Spinal cord (tissue), 10 donors: ENCODE measurements around the gene MYRF. TPM values are rescaled to one million over a fixed set of nuclear protein-coding genes. Genes with fewer than 3 reads are reported as not detected.

Experiments used
- DNase-seq, 6 donors: peaks; one replicate each; pipeline versions ENCODE4 v3.0.0 to v3.0.0-alpha.2; 2013 to 2015; ENCODE audit warnings: low spot score in 6 of 6, low read depth in 4 of 6
- H3K27ac ChIP-seq: one replicate; pipeline ENCODE4 v1.5.1; 2013; ENCODE audit warnings: low read depth, low read length, control low read depth
- H3K27me3 ChIP-seq: one replicate; pipeline ENCODE4 v1.6.1; 2013; ENCODE audit warnings: low read length; ENCODE audit not compliant: control insufficient read depth, insufficient read depth
- H3K36me3 ChIP-seq: one replicate; pipeline ENCODE4 v1.6.1; 2013; ENCODE audit warnings: low read length; ENCODE audit not compliant: control insufficient read depth, insufficient read depth
- H3K4me1 ChIP-seq: one replicate; pipeline ENCODE4 v1.6.1; 2013; ENCODE audit warnings: low read length; ENCODE audit not compliant: control insufficient read depth, insufficient read depth
- H3K4me3 ChIP-seq: one replicate; pipeline ENCODE4 v1.5.1; 2013; ENCODE audit warnings: low read depth, low read length, control low read depth
- H3K9me3 ChIP-seq: one replicate; pipeline ENCODE4 v1.6.1; 2013; ENCODE audit warnings: low read length; ENCODE audit not compliant: control insufficient read depth, insufficient read depth
- WGBS: methylation state at CpG from one replicate; pipeline ENCODE4 v1.1.5; 2013; ENCODE audit warnings: missing lambda C conversion rate; ENCODE audit not compliant: insufficient coverage; 5-methylcytosine and 5-hydroxymethylcytosine counted together
- polyA plus RNA-seq, 2 donors: library from polyadenylated mRNA; unstranded; fragments of 120-200 nt; gene quantifications; one replicate each; pipeline ENCODE4 v1.2.1, GENCODE V29; 2013; ENCODE audit not compliant: insufficient read length in 2 of 2
- total RNA-seq, 2 donors: library from RNA; depleted of rRNA in 1 of 2; stranded (reverse); fragments of 120-200 nt in 1 of 2; fragments of >200 nt in 1 of 2; gene quantifications; one replicate each; pipeline versions ENCODE4 v1.2.3 to v1.2.4, GENCODE V29; 2013 to 2014
- donor health status: healthy.

MYRF gene
- total and polyA plus RNA-seq, 4 donors, result 13.6 to 135 (median 64.8) TPM

DNA sequence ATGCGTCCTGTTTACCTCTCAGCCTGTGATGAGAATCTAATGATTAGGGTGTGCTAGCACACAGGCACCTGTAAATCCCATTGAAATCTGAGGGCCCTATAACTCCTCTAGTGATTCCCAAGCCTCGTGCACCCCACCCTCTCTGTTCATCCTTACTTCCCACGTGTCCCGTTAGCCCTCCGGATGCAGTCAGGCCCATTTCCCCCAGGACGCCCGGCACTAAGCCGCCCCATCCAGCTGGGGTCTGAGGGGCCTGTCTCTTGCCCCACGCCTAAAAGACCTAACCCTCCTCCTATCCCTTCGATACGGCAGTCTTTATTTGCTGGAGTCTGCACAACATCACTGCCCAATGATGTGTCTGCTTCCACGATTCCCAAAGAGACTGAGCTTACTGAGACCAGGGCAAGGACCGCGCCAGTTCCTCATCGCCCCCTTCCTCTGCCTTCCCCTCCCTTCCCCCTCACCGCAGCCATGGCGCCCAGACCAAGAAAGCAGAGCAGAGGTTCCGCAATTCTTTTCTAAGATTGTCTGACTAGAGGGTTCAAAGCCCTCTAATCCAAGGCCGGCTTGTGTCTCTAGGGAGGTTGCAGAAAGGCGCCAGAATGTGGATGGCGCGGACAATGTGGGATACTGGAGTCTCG, 74.6 kb downstream of the MYRF start:
- H3K4me3 ChIP-seq, result peak overlapping the region; percentile 97
- no peaks in the 10 kb centered on the region for H3K9me3 ChIP-seq
- no peaks in the 10 kb centered on the region for H3K27me3 ChIP-seq
- DNase-seq, result peak in 1 of 6 donors; percentile 89
- H3K4me1 ChIP-seq, result peaks cover 47% of the 10 kb centered on the region
- H3K36me3 ChIP-seq, result peaks cover 7% of the 10 kb centered on the region
- H3K27ac ChIP-seq, result peak overlapping the region; percentile 98
- 2% methylated on average over 19 of the region's 23 CpGs for WGBS

DNA sequence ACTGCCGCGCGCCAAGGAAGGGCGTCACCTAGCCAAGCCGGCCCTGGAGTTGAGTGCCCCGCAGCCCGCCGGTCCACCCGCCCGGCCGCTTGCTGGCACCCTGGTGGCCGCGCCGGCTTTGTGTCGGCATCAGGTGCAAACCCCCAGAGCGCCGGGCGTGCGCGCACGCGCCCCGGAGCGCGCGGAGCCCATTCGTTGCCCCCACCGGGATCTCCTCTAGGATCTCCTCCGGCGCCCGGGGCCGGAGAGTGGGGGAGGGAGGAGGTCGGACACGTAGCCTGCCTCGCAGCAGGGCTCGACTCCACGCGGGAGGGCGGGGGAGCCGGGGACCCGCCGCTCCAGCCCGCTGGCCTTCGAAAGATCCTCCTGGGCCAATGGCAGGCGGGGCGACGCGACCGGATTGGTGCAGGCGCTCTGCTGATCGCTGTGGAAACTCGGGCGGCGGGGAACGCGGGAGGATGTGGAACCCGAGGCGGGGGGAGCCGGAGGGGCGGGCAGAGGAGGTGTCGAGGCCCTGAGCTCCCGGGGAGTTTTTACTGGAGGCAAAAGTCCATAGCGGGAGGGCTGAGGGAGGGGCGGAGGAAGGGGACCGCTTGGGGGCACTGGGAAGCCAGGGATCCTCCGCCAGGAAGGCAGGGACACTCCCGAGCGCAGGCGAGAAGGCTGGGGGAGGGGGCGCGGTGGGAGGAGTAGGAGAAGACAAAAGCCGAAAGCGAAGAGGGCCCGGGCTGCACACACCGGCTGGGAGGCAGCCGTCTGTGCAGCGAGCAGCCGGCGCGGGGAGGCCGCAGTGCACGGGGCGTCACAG, 75.3 kb downstream of the MYRF start, which contains the start of gene FADS2:
TSS of gene FADS2 (plus strand) at position 730 of the 808 bp plus-strand sequence. CDS start 91 bp downstream, outside the sequence.
- Histone ChIP-seq H3K36me3 (peaks cover 12% of the 10 kb centered on the region), H3K27me3 (no peaks in the 10 kb centered on the region), H3K27ac (peak within 1 kb of the TSS; percentile 98), H3K4me3 (peak within 1 kb of the TSS; percentile 97), H3K4me1 (peaks cover 54% of the 10 kb centered on the region), H3K9me3 (no peaks in the 10 kb centered on the region)
- WGBS, result under 1% methylated on average over 83 of the region's 83 CpGs
- peak; percentile 88 to 99 (median 94) for DNase-seq

DNA sequence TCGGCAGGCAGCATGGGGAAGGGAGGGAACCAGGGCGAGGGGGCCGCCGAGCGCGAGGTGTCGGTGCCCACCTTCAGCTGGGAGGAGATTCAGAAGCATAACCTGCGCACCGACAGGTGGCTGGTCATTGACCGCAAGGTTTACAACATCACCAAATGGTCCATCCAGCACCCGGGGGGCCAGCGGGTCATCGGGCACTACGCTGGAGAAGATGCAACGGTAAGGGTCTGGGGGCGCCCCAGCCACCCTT, 75.9 kb downstream of the MYRF start:
- peak overlapping the region; percentile 97 for H3K4me3 ChIP-seq
- peaks cover 15% of the 10 kb centered on the region for H3K36me3 ChIP-seq
- no peaks in the 10 kb centered on the region for H3K9me3 ChIP-seq
- WGBS, result under 1% methylated on average over 16 of the region's 16 CpGs
- no peak for DNase-seq
- no peaks in the 10 kb centered on the region for H3K27me3 ChIP-seq
- H3K27ac ChIP-seq, result peak overlapping the region; percentile 98
- H3K4me1 ChIP-seq, result peaks cover 58% of the 10 kb centered on the region

DNA sequence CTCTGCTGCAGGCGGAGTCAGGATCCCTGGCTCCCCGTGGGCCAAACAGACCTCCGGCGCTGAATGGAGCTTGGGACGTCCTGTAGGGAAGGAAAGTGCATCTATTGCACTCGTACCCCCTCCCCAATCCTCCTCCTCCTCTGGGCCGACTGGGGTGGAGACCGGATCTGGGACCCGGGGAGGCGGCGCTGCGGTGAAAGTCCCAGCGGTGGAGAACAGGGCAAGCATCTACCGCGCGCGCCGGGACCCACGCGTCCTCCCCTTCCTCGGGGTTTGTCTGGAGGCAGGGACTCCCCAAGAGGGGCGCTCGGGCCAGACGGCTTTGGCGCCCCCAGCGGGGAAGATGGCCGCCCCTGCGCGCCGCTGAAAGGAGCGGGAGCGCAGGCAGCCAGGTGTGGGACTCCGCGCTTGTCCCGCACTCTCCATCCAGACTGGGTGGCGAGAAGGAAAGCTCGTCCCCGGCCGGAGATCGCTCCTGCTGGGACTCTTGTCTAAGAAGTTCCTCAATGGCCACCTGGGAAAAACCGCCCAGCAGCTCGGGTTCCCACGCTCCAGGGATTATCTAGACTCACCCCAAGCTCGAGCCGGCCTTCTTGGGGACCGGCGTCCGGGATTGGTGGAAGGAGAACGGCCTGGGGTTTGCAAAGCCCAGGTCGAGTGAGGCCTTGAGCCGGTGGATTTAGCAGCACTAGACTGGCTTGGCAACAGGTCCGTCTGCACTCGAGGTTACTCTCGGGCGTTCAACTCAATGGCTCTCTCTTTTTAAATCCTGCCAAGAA, 76.4 kb downstream of the MYRF start:
- DNase-seq, result peak in 2 of 6 donors; percentile 83 to 84
- no peaks in the 10 kb centered on the region for H3K9me3 ChIP-seq
- H3K36me3 ChIP-seq, result peaks cover 19% of the 10 kb centered on the region
- peak overlapping the region; percentile 97 for H3K4me3 ChIP-seq
- peaks cover 63% of the 10 kb centered on the region for H3K4me1 ChIP-seq
- H3K27me3 ChIP-seq, result no peaks in the 10 kb centered on the region
- WGBS, result 0% methylated on average over 50 of the region's 55 CpGs
- H3K27ac ChIP-seq, result peak overlapping the region; percentile 98

DNA sequence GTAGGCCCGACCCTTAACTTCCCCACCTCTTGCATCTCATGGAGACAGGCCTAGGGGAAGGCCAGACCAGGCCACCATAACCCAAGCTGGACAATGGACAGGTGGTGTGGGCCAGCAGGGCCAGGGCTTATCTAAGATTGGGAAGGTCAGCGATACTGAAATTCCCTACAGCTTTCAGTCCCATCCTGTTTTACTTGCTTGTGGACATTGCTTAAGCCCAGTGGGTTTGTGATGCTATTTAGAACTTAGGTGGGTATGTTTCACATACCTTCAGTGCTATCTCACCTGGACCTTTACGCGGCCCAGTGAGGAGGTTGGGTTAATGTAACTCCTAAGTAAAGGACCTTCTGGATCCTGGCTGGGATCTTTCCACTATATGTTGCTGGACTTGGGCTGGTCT, 77.4 kb downstream of the MYRF start:
- peaks cover 73% of the 10 kb centered on the region for H3K4me1 ChIP-seq
- H3K9me3 ChIP-seq, result no peaks in the 10 kb centered on the region
- no CpG with 5 or more reads among the region's 4 CpGs for WGBS
- H3K27me3 ChIP-seq, result no peaks in the 10 kb centered on the region
- no peak for DNase-seq
- H3K36me3 ChIP-seq, result peaks cover 25% of the 10 kb centered on the region
- H3K4me3 ChIP-seq, result peak overlapping the region; percentile 97
- H3K27ac ChIP-seq, result peak overlapping the region; percentile 98

DNA sequence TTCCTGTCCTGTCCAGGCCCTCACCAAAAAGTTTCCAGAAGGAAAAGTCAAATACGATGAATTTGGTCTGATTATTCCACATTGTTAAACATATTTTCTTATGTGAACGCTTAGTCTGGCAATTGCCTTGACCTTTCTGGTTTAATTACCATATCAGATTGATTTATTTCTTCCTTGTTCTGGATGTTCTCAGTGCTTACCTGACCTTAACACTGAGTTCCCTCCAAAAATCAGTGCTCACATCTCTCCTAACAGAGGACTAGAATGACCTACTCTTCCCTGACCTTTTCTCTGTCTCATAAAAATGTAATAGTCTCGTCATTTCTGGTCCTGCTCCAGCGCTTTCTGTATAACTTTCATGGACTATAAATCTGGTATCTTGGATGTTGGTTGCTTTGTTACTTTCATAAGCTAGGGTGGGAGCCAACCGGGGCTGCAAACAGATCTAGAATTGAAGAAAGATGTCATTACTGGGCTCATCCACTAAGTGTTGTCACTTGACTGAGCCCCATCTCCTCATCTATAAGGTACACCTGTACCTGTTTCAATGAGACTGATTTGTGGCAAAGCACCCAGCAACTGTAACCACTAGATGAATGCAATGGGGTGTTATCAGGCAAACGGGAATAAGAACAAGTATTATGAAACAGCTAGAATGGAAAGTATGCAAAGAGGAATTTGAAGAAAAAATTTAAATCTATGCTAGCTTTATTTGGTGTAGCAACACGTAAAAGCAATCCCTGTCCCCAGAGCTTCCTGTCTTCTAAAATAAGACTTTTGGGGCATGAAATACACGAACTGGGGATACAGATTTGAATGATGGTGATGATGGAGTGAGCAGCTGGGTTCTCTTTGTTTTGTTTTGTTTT, 78.0 kb downstream of the MYRF start:
- Histone ChIP-seq H3K4me3 (peak overlapping the region; percentile 97), H3K27ac (peak overlapping the region; percentile 98), H3K9me3 (no peaks in the 10 kb centered on the region), H3K27me3 (no peaks in the 10 kb centered on the region), H3K36me3 (peaks cover 25% of the 10 kb centered on the region), H3K4me1 (peaks cover 80% of the 10 kb centered on the region)
- no peak for DNase-seq
- WGBS, result 23% methylated on average over 3 of the region's 8 CpGs

DNA sequence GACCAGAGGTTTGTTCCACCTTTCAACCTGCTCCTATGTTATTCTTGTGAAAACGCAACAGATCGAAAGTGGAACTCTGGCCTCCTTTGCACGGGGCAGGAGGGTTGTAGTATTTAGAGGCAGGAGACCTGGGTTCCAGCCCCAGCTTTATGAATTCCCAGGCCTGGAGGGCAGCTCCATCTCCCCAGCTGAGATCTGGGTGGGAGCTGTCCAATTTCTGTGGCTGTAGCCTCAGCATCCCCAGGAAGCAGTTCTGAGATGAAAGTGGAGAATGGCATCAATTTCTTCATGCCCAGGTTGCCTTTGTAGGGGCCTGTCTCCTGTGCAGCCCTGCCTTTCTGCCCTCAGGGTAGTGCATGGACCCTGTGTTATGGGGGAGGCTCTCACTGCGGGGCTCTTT, 79.8 kb downstream of the MYRF start:
- WGBS, result 78% methylated on average over 3 of the region's 4 CpGs
- no peak overlapping the region for H3K27ac ChIP-seq
- H3K36me3 ChIP-seq, result peaks cover 27% of the 10 kb centered on the region
- no peaks in the 10 kb centered on the region for H3K9me3 ChIP-seq
- H3K27me3 ChIP-seq, result no peaks in the 10 kb centered on the region
- no peak for DNase-seq
- H3K4me3 ChIP-seq, result no peak overlapping the region
- peaks cover 69% of the 10 kb centered on the region for H3K4me1 ChIP-seq

DNA sequence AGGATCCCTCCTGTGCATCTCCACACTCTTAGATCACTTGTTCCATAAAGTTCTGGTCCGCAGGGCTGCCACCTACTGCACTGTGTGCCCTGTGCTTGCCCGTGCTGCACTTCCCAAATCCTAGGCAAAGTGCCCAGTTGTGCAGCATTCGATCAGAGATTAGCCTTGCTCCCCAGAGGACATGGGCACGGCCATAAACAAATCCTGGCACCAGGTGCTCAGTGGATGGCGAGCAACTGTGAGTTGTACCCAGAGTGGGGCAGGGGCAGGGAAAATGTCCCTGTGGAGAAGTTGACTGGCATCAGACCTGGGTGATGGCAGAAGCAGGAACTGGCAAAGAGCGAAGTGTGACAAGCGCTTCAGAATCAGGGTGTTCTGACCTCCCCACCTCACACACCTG, 80.3 kb downstream of the MYRF start:
- H3K36me3 ChIP-seq, result peaks cover 32% of the 10 kb centered on the region
- WGBS, result 42% methylated on average over 5 of the region's 7 CpGs
- H3K9me3 ChIP-seq, result no peaks in the 10 kb centered on the region
- no peak overlapping the region for H3K4me3 ChIP-seq
- H3K27me3 ChIP-seq, result no peaks in the 10 kb centered on the region
- peak overlapping the region; percentile 88 for H3K27ac ChIP-seq
- H3K4me1 ChIP-seq, result peaks cover 70% of the 10 kb centered on the region
- DNase-seq, result no peak

DNA sequence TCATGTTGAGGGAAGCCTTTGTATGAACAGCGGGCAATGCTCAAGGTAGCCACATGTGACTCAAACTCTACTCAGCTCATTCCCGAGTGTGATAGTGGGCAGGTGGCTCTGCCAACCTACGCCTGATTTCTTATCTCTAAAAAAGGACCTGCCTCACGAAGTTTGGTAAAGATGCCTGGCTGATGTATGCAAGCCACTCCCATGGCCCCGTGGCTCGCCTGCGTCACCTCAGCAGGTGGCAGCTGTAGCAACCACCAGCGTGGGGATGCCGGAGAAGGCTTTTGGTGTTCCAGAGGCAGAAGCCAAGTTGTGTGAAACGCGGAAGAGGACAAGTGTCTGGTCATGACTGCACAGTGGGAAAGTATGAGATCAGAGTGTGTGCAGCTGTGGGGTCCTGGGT, 81.0 kb downstream of the MYRF start:
- H3K36me3 ChIP-seq, result peaks cover 39% of the 10 kb centered on the region
- 65% methylated on average over 10 of the region's 11 CpGs for WGBS
- H3K4me1 ChIP-seq, result peaks cover 68% of the 10 kb centered on the region
- H3K27me3 ChIP-seq, result no peaks in the 10 kb centered on the region
- H3K27ac ChIP-seq, result peak overlapping the region; percentile 88
- no peaks in the 10 kb centered on the region for H3K9me3 ChIP-seq
- H3K4me3 ChIP-seq, result no peak overlapping the region
- DNase-seq, result no peak
